IMR-90 (cell line): ENCODE results near the gene GPR176.

Experiments used
- BHLHE40 ChIP-seq: fragments of 150-350 bp; IDR thresholded peaks from 2 replicates; pipeline ENCODE4 v1.6.1; 2016; ENCODE audit warnings: mild to moderate bottlenecking, low read depth, low read length
- CEBPB ChIP-seq: IDR thresholded peaks from 2 replicates; pipeline ENCODE4 v1.6.1; 2012; ENCODE audit warnings: low read depth, low read length, improper control_type of control experiment
- CHD1 ChIP-seq: IDR thresholded peaks from 2 replicates; pipeline ENCODE4 v1.6.1; 2012; ENCODE audit warnings: low read depth, low read length, improper control_type of control experiment
- FOS ChIP-seq: fragments of 150-350 bp; IDR thresholded peaks from 2 replicates; pipeline ENCODE4 v1.6.1; 2016; ENCODE audit warnings: low read depth, low read length
- MXI1 ChIP-seq: IDR thresholded peaks from 2 replicates; pipeline ENCODE4 v1.6.1; 2012; ENCODE audit warnings: low read depth, mild to moderate bottlenecking, low read length, moderate library complexity, borderline replicate concordance
- POLR2A ChIP-seq: IDR thresholded peaks from 2 replicates; pipeline ENCODE4 v1.6.1; 2012; ENCODE audit warnings: mild to moderate bottlenecking, low read depth, low read length
- RAD21 ChIP-seq: IDR thresholded peaks from 2 replicates; pipeline ENCODE4 v1.6.1; 2012; ENCODE audit warnings: low read length, improper control_type of control experiment
- RCOR1 ChIP-seq: IDR thresholded peaks from 2 replicates; pipeline ENCODE4 v1.6.1; 2012; ENCODE audit warnings: mild to moderate bottlenecking, low read length, improper control_type of control experiment; ENCODE audit not compliant: insufficient replicate concordance
- RFX5 ChIP-seq: IDR thresholded peaks from 2 replicates; pipeline ENCODE4 v1.8.0; 2012; ENCODE audit warnings: low read depth, mild to moderate bottlenecking, low read length, moderate library complexity
- SMC3 ChIP-seq: fragments of 150-350 bp; IDR thresholded peaks from 2 replicates; pipeline ENCODE4 v1.6.1; 2016; ENCODE audit warnings: low read depth, mild to moderate bottlenecking, antibody characterized with exemption, low read length, moderate library complexity
- TF ChIP-seq, protein P1 (sequence below): conservative IDR thresholded peaks from 2 replicates; pipeline ENCODE4 v1.5.1; 2012; ENCODE audit warnings: mild to moderate bottlenecking, low read depth, low read length, improper control_type of control experiment
- TF ChIP-seq, protein P2 (sequence below): fragments of 150-350 bp; IDR thresholded peaks from 2 replicates; pipeline ENCODE4 v1.6.1; 2016; ENCODE audit warnings: low read depth, mild to moderate bottlenecking, low read length, moderate library complexity, borderline replicate concordance
- TF ChIP-seq, protein P3 (sequence below): fragments of 150-350 bp; IDR thresholded peaks from 2 replicates; pipeline ENCODE4 v1.6.1; 2017; ENCODE audit warnings: mild to moderate bottlenecking, antibody characterized with exemption, low read length, low read depth

DNA sequence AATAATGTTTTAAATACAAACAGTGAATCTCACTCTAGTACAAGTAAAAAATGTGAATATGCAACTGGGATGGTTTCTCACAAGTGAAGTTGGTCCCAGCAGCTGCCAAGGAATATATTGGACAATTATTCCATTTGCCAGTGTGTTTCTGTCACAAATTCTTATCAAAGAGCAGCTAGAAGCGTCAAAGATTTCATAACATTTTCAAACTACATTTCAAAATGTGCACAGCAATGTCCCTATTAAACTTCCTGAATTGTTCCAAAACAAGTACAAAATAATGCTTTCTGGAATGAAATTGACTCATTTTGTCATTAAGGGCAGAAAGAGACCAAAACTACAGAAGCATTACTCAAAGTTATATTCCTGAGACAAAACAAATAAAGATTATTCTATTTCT lies 38.3 kb downstream of the GPR176 start:
- TF ChIP-seq FOS, result no peak
- TF ChIP-seq, protein P1, sequence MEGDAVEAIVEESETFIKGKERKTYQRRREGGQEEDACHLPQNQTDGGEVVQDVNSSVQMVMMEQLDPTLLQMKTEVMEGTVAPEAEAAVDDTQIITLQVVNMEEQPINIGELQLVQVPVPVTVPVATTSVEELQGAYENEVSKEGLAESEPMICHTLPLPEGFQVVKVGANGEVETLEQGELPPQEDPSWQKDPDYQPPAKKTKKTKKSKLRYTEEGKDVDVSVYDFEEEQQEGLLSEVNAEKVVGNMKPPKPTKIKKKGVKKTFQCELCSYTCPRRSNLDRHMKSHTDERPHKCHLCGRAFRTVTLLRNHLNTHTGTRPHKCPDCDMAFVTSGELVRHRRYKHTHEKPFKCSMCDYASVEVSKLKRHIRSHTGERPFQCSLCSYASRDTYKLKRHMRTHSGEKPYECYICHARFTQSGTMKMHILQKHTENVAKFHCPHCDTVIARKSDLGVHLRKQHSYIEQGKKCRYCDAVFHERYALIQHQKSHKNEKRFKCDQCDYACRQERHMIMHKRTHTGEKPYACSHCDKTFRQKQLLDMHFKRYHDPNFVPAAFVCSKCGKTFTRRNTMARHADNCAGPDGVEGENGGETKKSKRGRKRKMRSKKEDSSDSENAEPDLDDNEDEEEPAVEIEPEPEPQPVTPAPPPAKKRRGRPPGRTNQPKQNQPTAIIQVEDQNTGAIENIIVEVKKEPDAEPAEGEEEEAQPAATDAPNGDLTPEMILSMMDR, result no peak
- no peak for TF ChIP-seq POLR2A
- no peak for TF ChIP-seq RAD21
- TF ChIP-seq RCOR1, result no peak
- TF ChIP-seq SMC3, result no peak
- no peak for TF ChIP-seq RFX5
- TF ChIP-seq, protein P2, sequence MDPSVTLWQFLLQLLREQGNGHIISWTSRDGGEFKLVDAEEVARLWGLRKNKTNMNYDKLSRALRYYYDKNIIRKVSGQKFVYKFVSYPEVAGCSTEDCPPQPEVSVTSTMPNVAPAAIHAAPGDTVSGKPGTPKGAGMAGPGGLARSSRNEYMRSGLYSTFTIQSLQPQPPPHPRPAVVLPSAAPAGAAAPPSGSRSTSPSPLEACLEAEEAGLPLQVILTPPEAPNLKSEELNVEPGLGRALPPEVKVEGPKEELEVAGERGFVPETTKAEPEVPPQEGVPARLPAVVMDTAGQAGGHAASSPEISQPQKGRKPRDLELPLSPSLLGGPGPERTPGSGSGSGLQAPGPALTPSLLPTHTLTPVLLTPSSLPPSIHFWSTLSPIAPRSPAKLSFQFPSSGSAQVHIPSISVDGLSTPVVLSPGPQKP, result no peak
- no peak for TF ChIP-seq BHLHE40
- TF ChIP-seq, protein P3, sequence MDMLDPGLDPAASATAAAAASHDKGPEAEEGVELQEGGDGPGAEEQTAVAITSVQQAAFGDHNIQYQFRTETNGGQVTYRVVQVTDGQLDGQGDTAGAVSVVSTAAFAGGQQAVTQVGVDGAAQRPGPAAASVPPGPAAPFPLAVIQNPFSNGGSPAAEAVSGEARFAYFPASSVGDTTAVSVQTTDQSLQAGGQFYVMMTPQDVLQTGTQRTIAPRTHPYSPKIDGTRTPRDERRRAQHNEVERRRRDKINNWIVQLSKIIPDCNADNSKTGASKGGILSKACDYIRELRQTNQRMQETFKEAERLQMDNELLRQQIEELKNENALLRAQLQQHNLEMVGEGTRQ, result no peak
- no peak for TF ChIP-seq MXI1
- no peak for TF ChIP-seq CHD1
- no peak for TF ChIP-seq CEBPB
